ENCODE measurements around the gene THSD7B.

DNA sequence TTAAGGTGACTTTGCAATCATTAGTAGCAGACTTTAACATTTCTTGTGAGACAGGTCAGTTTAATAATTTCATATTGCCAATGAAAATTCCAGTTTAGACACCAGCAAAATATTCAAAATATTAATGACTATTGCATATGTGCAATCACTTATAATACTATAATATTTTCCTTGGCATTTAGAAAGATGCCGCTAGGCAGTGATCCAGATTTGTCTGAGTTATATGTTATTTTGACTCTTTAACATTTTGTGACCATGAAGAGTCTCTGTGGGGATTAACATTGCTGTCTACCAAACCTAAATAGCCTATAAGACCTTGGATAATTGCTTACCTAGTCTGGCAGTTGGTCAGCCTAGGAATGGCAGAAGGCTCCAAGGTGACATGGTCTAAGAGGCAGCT, 389.6 kb downstream of the THSD7B start:
- TF ChIP-seq YY1 (IDR thresholded peaks at IDR 0.05; ENCODE audit: insufficient read depth, insufficient read length) (no peak), ZNF274 (IDR thresholded peaks at IDR 0.05; ENCODE audit: low read depth, low read length) (no peak), SUZ12 (IDR thresholded peaks at IDR 0.05; ENCODE audit: extremely low read depth, insufficient read depth, insufficient read length) (no peak)
